ENCODE data around the gene FILIP1L.

Gene FILIP1L

DNA sequence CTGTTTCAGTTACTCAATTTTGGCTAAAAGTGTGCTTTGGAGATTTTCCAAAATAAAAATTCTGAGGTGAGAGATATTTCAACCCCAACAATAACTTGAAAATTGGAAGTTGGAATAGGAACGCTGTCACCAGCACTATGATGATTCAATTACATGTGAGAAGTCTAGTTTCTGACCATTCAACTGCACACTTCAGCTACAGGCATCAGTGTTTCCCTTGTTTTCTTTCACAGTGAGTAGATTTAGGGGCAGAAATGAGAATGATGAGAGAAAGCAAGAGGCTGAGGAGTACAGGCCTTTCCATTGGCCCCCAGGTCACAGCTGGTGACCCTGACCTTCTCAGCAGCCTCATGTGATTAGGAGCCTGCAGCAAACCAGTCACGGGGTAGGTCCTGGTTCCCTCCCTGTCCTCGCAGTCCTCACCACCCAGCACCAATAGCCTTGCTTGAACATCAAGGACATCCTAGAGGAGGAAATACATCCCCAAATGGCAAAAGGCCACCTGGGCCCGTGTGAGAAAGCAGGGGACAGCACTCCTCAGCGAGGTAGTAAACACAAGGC, 10.0 kb upstream of the FILIP1L start:
- DNase-seq = no peak

DNA sequence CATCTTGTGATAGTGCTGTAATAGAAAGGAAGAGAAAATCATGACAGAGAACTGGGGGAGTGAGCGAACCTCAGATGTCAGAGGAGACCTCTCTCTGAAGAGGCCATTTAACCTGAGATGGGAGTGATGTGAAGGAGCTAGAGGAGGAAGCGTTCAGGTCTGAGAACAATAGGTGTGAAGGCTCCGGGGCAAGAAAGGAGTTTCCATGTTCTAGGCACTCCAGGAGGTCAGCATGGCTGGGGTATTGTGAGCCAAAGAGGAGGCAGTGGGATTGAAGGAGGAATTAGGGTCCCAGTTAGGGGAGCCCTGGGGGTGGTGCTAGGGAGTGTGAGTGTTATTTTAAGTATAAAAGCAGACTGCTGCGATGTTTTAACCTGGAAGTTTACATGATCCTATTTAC, 8.8 kb upstream of the FILIP1L start:
- DNase-seq = no peak

DNA sequence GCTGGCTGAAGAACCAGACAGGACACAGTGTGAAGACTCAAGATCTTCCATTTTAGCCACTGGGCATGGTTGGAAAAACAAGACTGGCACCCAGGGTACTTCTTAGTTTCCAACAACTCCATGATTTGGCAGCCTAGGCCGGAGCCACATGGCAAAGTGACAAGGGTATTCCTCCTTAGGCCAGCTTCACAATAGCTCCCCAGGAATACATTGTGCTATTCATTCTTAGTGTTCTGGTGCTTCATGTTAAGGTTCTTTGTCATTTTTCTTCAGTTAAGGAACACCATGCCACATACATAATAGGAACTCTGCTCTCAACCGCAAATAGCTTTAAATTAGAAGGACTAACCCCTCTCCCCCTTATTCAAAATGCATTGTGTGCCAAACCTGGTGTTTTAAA, 8.0 kb upstream of the FILIP1L start:
- no peak for DNase-seq

DNA sequence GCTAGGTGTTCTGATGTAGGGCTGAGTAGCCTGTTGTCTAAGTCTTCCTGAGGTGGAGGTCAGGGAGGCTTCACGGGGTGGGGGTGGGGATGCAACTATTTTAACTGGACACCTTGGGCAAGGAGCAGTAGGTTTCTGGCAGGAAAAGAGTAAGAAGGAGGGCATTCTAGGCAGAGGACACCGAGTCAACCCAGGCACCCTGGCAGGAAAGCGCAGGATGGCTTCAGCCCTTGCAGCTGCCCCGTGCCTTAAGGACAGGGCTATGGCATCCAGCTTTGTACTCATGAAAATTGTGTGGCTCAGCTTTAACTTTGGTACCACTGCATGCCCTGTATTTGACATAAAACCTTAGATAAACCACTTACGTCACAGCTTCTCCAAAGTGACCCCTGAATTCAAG, 6.4 kb upstream of the FILIP1L start:
- DNase-seq = no peak

DNA sequence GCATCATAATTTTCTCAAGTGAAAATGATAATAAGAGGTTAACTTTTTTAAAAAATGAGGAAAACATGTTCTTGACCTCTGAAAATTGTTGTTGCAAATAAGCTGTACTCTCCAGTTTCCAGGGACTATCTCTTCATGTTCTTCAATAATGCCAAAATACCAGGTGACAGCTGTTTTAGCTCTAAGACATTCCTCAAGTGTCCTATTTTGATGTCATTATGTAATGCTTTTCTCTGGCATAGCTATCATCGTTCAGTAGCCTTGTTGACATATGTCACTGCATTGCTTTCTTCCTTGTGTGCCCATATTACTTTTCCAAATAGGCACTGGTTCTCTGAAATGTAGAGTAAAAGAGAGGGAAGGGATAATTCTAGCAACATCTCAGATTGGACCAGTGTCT, 5.7 kb upstream of the FILIP1L start:
- DNase-seq = no peak

DNA sequence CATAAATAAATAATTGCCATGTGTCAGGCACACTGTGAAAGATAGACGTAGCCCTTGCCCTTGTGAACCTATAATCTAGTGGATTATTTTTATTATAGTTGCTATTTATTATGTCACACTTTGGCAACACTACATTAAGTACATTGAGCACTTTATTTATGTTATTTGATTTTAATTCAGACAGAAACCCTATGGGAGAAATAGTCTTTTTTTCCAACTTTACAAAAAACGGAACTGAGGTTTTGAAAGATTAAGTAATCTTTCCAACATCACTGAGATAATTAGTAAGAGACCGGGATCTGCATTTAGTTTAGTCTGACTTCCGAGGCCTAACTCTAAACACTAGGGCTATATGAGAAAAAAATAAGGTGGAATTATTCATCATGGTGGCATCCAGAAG, 2.8 kb upstream of the FILIP1L start:
- no peak for DNase-seq

DNA sequence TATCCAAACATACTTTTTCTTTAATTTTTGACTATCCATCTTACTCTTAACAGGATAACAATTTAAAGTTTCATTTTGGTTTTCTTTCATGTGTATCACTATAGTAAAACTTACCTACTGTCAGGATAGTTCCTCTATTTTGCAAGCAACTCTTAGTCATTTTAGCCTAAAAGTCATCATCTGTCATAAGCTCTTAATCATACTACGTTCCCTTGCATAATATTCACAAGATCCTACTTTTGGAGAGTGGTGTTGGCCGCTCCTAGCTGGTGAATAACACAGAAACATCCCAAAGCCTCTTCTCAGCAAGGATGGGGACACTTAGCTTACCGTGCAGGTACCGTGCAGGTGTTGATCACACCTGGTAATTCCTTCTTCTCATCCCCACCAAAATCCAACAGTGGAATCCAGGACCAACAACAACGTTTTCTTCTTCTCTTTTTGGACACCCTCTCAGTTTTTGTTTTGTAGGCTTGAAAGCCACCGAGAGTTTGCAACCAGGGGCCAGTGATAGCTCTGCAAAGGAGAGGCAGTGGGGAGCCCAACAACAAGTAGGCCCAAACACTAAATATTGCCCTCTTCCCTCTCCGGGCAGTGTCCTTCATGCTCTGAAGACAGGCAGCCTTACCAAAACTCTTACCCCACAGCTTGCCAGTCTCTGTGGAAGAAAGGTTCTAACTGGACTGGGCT, 433 bp downstream of the FILIP1L start:
- DNase-seq = no peak

DNA sequence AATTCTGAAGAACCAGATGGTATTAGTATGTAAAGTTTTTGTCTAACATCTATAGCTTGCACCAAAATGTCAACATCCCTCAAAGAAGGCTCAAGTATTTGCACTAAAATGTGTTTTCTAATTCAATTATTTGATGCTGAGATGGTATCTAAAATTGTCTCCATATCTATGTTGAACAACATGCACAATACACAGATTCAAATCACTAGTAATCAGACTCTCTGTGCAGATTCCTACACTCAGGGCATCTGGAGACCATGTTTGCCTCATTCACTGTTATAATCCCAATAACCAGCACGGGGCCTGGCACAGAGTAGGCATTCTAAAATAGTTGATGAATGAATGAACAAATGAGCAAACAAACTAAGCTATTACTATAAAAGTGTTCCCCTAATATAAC, 2.6 kb downstream of the FILIP1L start:
- DNase-seq = no peak

DNA sequence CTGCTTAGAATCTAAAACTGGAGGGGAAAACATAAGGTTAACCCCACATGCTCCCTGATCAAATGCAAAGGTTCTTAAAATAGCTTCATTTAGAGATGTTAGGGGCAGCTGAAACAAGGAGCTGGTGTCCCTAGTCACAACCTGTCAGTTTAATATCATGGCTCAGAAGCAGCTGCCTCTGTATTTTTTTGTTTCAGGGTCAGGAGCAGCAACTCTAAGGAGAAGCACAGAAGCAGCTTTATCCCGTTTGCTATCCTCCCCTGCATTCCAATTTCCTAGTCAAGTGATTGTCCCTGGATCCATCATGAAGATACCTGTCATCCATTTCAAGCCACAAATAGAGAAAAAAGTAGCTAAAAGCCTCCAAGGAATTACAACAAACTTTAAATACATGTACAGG, 4.1 kb downstream of the FILIP1L start:
- DNase-seq = no peak

DNA sequence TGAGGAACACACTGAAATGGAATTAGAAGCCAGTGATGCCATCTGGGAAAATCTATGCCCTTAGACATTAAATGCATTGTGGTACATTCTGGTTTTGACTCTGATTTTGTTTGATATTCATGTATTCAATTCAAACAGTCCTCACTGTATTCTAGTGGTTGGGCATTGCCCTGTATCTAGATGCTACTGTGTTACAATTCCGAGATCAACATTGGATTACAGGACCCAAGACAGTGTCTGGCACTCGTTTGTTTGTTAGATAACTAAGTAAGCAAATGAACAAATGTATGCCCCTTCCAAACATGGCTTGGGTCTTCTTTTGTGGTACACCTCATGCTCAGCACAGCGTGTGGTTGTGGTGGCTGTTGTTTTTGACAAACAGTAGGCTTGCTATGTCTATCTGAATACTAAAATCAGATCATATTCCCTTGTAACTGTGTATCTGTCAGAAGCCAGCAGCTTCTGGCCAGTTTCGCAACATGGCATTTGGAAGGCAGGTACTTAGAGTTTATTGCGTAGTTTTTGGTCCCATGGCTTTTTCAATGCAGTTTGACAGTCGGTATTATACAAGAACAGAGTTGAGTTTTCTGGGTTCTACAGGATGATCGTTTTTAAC, 5.7 kb downstream of the FILIP1L start:
- DNase-seq = no peak

DNA sequence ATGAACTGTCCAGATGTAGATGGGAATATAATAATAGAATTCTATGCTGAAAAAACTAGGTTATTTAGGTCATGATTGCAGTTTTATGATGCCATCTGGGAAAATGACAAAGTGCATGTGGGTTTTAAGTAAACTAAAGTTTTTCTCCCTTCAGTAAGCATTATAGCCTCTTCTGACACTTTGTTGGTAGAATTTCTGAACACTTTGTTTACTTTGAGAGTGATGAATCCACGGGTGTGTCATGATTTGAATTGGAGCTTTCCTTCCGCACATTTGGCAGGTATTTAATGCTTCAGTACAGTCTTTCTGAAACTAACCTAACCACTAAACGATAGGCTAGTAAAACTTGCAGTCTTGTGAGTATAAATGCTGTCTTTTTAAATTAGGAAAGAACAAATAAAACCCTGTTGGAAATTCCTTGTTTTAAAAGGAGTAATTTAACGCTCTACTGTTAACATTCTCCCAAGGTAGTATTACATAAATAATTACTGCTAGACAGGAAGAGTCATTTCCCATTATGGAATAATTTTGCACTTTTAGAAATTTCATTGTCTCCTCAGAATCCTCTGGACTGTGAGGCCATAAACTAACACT, 7.0 kb downstream of the FILIP1L start:
- DNase-seq = no peak

DNA sequence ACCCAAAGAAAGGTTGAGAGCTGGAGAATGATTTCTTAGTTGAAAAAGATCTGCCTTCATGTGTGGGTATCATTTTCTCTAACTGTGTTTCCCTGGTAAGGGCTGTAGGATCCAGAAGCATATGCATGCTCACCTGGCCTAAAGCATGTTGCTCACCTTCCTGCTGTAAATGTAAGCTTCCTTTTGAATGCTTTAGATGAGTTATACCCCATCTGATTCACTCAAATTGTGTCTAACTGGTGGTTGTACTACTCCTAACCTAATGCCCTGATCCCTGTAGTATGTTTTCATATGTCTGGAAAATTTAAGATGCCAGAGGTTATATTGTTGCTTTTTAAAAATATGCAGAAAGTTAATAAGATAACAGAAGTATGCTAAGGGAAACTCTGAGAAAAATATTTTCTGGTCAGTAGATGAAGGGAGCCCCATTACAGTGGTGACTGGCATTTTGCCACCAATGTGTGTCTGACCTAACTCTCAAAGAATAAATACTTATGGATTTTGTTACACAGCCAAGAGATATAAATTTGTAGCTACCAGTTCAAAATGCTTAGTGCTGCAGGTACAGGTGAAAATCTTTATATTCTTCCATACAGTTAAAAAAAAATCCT, 7.7 kb downstream of the FILIP1L start:
- no peak for DNase-seq

DNA sequence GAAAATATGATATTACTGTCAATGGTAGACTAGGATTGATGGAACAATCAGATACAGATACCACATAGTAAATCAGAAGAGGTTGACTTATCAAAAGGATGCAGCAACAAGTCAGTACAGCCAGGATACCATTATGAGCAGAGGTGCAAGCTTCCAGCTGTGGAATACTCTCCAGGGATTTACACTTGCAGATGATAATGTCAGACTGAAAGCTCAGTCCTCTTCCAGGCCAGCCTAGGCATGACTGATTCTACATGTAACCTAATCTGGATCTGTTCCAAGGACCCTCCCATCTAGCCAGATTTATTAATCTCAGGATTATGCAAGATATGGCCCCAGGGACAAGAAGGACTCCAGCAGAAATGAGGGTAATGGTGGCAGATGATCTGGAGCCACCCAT, 8.2 kb downstream of the FILIP1L start:
- DNase-seq = no peak

DNA sequence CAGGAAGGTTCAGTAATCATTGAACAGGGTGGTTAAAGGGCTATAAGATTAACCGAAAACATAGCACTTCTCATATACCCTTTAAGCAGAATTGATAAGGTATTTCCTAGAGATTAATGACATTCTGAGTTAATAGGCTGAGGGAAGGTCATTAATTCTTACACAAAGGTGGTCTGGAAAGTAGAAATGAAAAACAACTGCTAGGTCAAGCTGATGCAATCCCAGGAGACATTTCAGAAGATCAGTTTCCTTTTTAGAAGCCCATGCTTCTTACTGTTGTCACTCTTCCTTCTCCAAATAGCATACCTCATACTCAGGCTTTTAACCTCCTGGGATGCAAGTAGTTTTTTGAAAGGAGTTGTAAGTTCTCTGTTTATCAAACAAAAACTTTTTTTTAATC, 8.8 kb downstream of the FILIP1L start:
- no peak for DNase-seq

DNA sequence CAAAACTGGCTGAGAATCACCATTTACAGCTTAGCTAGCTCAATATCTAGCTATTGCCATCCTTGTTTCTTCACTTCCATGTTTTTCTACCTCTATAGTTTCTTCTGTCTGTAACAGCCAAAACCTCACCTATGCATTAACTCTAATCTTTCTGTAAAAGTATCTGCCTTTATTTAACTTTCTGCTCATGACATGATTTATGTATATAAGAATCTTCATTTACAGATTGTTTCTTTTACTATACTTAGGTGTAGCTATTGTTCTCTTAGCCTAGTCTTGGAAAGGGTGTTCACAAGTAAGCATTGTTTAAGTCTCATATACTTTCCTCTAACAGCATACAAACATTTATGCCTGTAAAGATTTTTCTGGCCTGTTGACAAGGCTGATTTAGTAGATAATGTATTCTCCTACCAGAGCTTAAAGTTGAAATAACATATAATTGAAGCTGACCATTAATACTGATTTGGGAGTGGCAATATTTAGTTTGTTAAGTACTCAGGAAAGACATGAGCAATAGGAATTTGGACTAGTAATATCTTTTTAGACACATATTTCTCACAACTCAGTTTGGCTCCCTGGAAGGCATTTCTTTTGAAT, 9.4 kb downstream of the FILIP1L start:
- DNase-seq = no peak

DNA sequence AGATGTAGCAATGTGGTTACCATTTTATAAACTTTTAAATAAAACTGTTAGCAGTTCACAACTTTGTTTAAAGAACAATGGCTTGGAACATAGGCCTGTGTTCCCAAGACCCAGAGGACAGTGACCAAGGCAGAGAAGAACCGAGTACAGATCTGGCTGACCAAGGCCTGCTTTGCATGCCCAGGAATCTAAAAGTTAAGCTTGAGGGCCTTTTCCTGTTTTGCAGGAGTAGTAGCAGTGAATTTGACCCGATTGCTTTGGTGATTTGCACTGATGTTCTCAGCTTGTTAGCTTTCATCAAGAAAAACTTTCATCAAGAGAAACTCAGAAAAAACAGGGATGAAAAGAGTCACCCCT, 9.9 kb downstream of the FILIP1L start:
- DNase-seq = no peak

DNA sequence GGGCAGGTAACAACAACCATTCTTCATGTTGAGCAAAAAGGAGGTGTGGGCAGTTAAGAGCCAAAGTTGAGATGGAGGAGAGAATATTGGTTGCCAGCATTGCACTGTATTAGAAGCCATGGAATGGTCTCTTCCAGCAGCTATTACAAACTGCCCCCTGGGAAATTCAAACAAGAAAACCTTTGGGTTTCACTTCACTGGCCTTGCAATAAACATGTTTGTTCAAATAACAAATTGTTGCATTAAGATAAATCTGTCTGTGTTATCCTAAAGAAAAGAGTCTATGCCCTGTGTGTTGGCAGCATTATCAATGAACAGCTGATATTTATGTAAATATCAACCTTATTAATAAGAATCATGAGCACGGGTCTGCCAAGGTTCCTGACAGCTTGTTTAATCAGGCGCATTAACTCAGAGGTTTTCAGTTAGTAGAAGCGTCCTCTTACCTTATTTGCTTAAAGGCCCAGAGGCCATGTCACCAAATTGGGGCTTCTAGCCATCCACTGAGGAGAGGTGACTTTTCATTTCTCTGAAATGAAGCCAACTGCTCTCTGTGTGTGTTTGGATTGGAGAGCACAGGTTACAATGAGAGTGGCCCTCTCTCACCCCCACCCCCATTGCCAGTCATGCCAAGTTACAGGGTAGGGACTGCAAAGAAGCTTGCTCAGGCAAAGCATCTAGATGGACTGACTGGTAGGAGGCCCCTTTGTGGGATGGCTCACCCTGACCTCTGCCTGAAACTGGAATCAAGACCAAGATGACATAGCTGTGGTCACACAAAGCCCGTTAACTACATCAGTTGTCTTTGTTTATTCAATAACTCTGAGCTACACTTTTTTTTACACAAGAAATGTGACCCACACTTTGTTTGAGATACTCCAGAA, 10.5 kb downstream of the FILIP1L start:
- no peak for DNase-seq

DNA sequence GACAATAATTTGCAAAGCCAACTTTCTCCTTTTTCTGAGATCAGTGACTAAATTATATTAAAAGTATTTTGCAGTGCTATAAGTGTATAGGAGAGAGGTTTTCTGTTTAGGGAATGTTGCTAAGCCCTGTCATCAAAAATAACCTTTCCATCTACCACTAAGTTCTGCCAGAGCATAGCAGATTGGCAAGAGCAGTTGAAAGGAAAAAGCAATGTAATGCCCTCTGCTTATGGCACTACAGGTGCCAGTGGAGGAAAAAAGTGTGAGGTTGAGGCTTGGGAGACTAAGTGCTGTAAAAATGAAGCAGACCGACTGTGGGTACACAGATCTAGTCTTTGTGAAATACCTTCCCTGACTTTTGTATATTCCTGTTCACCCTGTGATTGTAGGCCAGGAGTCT, 11.5 kb downstream of the FILIP1L start:
- DNase-seq = no peak

DNA sequence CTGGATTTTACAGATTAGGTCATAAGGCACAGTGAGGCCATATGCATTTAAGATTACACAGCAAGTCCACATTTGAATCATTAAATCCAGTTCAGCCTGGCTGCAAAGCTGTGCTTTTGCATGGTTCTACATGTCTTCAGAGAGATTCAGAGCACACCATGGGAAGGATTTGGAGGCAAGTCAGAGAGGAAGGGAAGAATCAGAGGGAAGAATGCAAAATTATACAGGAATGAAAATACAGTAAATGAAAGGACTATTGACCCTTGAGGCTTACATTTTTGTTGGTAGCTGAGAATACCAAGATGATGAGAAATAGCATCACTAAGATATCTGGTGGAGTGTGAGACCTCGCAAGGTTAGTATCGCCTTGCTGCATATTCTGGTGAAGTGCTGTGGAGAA, 13.9 kb downstream of the FILIP1L start:
- DNase-seq = no peak

DNA sequence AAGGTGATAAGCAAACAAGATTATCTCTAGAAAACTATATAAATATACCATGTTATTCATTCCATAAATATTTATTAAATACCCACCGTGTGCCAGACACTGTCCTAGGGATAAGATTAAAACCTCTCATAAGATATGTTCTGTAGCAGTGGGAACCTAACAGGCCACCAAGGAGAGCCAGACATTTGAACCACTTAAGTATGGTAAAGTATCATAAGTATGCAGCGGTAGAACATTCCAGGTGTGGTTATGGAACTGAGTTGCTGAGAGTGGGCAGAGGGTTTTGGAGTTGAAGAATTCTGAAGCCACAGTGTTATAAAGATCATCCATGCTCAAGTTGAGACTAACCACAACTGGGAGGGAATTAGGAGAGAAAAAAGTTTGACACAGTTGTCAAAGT, 14.7 kb downstream of the FILIP1L start:
- DNase-seq = no peak

DNA sequence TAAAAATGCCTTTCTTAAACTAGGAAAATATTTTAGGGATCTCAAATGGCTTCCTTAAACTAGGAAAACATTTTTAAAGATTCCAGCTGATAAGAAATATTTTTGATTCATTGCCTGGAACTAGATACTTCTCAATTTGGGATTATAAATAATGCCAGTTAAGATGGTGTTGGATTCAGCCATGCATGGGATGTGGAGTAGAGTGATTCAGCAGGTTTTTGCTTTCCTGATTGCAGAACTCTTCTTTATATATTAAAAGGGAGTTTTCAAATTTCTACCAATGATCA, 15.6 kb downstream of the FILIP1L start:
- no peak for DNase-seq

DNA sequence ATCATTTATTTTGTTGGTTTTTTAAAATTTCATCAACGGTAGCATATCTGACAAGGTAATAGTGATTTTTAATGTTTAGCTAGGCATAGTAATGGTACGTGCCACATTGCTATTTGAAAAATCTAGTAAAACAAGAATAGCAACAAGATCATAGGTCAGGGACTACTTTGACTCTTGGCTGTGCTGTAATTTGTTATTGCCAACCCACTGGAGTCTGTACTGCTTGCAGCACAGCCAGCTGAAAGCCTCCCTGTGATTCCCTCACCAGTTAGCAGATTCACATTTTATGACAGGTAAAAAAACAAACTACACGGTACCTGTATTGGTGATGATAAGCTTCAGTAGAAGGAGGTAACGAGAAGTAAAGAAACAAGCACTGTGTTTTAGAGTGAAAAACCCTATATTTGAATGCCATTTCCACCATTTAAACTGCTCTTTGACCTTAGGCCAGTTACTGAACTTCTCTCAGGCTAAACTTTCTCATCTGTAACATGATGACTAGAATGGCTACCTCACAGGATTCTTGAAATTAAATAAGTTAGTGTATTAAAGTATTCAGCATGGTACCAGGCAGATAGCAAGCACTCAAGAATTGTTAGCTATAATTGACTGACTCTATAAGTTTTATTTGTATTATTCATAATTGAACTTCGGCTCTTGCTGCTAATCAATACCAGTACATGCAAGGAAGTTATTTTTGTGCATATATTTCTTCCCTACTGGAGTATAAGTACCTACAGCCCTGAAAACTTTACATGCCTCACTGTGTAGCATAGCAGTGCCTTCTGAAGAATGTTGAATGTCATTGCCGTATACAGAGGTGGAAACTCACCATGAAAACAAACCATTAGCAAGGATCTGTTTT, 16.1 kb downstream of the FILIP1L start:
- no peak for DNase-seq
